HL-60 (cell line): ENCODE data around the gene RNF187.

Experiments
- CTCF ChIP-seq: IDR thresholded peaks from one replicate; pipeline ENCODE4 v1.5.1; 2011; ENCODE audit warnings: low read length, control low read depth, inconsistent platforms; ENCODE audit not compliant: insufficient read depth
- POLR2AphosphoS5 ChIP-seq: IDR thresholded peaks from 2 replicates; pipeline ENCODE4 v1.6.1; 2012; ENCODE audit warnings: low read depth

GRCh38 chr1:228445490-228445842 is 41.7 kb upstream of the RNF187 start:
- no peak for TF ChIP-seq CTCF
- TF ChIP-seq POLR2AphosphoS5, result no peak
